ENCODE measurements around the gene DAAM1. TPM values are rescaled to one million over a fixed set of nuclear protein-coding genes. Genes with fewer than 3 reads are reported as not detected.

Gene DAAM1
- 8.7 and 16.1 TPM in 2 replicates for total RNA-seq

DNA sequence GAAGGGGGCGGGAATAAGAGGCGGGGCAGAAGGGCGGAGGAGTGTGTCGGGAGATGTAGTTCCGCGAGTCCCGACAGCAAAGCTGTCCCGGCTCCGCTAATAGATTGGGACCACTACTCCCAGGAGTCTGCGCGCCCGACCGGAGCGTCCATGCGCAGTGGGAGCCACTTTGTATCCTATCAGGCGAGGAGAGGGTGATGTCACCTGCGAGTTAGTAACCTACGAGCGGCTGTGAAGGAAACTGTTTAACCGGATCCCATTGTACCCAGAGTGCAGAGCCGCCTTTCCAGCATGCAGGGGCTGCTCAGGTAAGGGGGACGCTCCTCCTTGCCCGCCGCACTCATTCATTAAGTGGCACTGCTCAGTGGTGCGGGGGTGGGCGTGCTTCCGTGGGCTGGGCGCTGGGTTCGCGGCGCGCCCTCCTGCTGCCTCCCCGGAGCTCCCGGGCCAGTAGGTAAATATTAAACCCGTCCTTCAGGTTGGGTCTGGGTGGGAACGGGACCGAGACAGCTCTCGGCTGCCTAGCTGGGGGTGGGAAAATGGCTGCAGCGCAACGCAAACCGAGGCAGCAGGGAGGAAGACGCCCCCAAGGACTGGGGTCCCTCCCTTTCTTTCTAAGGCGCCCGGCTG is at the start of gene DAAM1:
Gene DAAM1, plus strand, starts transcription at position 207 of the 630 bp plus-strand sequence. CDS start 74,811 bp downstream, outside the sequence.

All from uterine smooth muscle cell (primary cell).